HFF-Myc (cell line): ENCODE data around the gene MYOM3.

Experiments
- DNase-seq: peaks from one replicate; pipeline ENCODE4 v3.0.0-alpha.2; 2011; ENCODE audit warnings: low read depth; ENCODE audit errors: extremely low read depth
- H3K4me3 ChIP-seq: replicated peaks from 2 replicates; pipeline ENCODE4 v1.5.1; 2011; ENCODE audit warnings: low read depth, mild to moderate bottlenecking, control low read depth, low read length
- CTCF ChIP-seq: IDR thresholded peaks from 2 replicates; pipeline ENCODE4 v1.5.1; 2012; ENCODE audit warnings: mild to moderate bottlenecking, low read depth, low read length, control low read depth; ENCODE audit errors: missing control alignments

Gene MYOM3

GRCh38 chr1:24069817-24070216 is 42.1 kb downstream of the MYOM3 start:
- TF ChIP-seq CTCF: no peak
- no peak for DNase-seq

GRCh38 chr1:24067978-24068377 is 44.0 kb downstream of the MYOM3 start:
- no peak overlapping the region for H3K4me3 ChIP-seq
- no peak for TF ChIP-seq CTCF
- no peak for DNase-seq

More at GRCh38 chr1:24069817-24070216, 42.1 kb downstream of the MYOM3 start:
- H3K4me3 ChIP-seq: no peak overlapping the region

- no peak for DNase-seq
- TF ChIP-seq CTCF: no peak
These were observed 46.6 kb downstream of the MYOM3 start for GRCh38 chr1:24065304-24065703.

GRCh38 chr1:24062221-24062620 is 49.7 kb downstream of the MYOM3 start:
- no peak for DNase-seq
- no peak overlapping the region for H3K4me3 ChIP-seq
- TF ChIP-seq CTCF: no peak

More at GRCh38 chr1:24065304-24065703, 46.6 kb downstream of the MYOM3 start:
- no peak overlapping the region for H3K4me3 ChIP-seq

- DNase-seq: no peak
- H3K4me3 ChIP-seq: no peak overlapping the region
- TF ChIP-seq CTCF: no peak
These were observed 51.5 kb downstream of the MYOM3 start for GRCh38 chr1:24060482-24060881.

- no peak for TF ChIP-seq CTCF
- DNase-seq: no peak
- no peak overlapping the region for H3K4me3 ChIP-seq
These were observed 53.1 kb downstream of the MYOM3 start for GRCh38 chr1:24058671-24059455.

GRCh38 chr1:24057171-24057570 is 54.8 kb downstream of the MYOM3 start:
- DNase-seq: no peak
- H3K4me3 ChIP-seq: no peak overlapping the region
- TF ChIP-seq CTCF: no peak
